Measurements from ENCODE around the gene OR10H5.
"Not testable (repeated sequence)": the region's sequence is repeated elsewhere in the genome, so short reads cannot be mapped to it uniquely, and the experiment has no call there.

Gene OR10H5

GRCh38 chr19:15838351-15838750 lies 50.9 kb downstream of the OR10H5 start:
- H2AFZ ChIP-seq = no peak overlapping the region
- H3K4me1 ChIP-seq = peaks cover 6% of the 10 kb centered on the region
- H3K9ac ChIP-seq = no peak overlapping the region
- no peak overlapping the region for H3K4me3 ChIP-seq (ENCODE audit: low read depth, low read length)
- no peaks in the 10 kb centered on the region for H3K36me3 ChIP-seq (ENCODE audit: control insufficient read depth, insufficient read depth, low read length)
- H3K27ac ChIP-seq = no peak overlapping the region
- TF ChIP-seq CTCF (IDR thresholded peaks at IDR 0.05) = no peak
- H3K79me2 ChIP-seq = no peaks in the 10 kb centered on the region
- H3K27me3 ChIP-seq (ENCODE audit: control insufficient read depth, insufficient read depth, low read length) = no peaks in the 10 kb centered on the region
- no peak overlapping the region for H3K4me2 ChIP-seq (ENCODE audit: low read length)
- H3K9me3 ChIP-seq (ENCODE audit: control insufficient read depth, low read length) = no peaks in the 10 kb centered on the region

- H3K4me3 ChIP-seq (ENCODE audit: low read depth, low read length); H3K36me3 ChIP-seq (ENCODE audit: control insufficient read depth, insufficient read depth, low read length); H3K9me3 ChIP-seq (ENCODE audit: control insufficient read depth, low read length); H2AFZ ChIP-seq; H3K27ac ChIP-seq; H3K79me2 ChIP-seq; H3K9ac ChIP-seq; H3K27me3 ChIP-seq (ENCODE audit: control insufficient read depth, insufficient read depth, low read length); H3K4me1 ChIP-seq; H3K4me2 ChIP-seq (ENCODE audit: low read length): not testable (repeated sequence)
Measured at GRCh38 chr19:15839888-15840287, 52.4 kb downstream of the OR10H5 start.

GRCh38 chr19:15840833-15841232 lies 53.4 kb downstream of the OR10H5 start:
- no peaks in the 10 kb centered on the region for H3K9me3 ChIP-seq (ENCODE audit: control insufficient read depth, low read length)
- peaks cover 4% of the 10 kb centered on the region for H3K4me1 ChIP-seq
- no peak overlapping the region for H3K9ac ChIP-seq
- H3K36me3 ChIP-seq (ENCODE audit: control insufficient read depth, insufficient read depth, low read length) = no peaks in the 10 kb centered on the region
- no peak overlapping the region for H3K4me2 ChIP-seq (ENCODE audit: low read length)
- no peak overlapping the region for H2AFZ ChIP-seq
- no peaks in the 10 kb centered on the region for H3K27me3 ChIP-seq (ENCODE audit: control insufficient read depth, insufficient read depth, low read length)
- H3K79me2 ChIP-seq = no peaks in the 10 kb centered on the region
- no peak overlapping the region for H3K27ac ChIP-seq
- H3K4me3 ChIP-seq (ENCODE audit: low read depth, low read length) = no peak overlapping the region
- TF ChIP-seq CTCF (IDR thresholded peaks at IDR 0.05) = no peak

- H3K4me3 ChIP-seq (ENCODE audit: low read depth, low read length) = no peak overlapping the region
- H3K36me3 ChIP-seq (ENCODE audit: control insufficient read depth, insufficient read depth, low read length) = no peaks in the 10 kb centered on the region
- H3K4me2 ChIP-seq (ENCODE audit: low read length) = no peak overlapping the region
- no peak overlapping the region for H3K9ac ChIP-seq
- TF ChIP-seq CTCF (IDR thresholded peaks at IDR 0.05) = no peak
- no peaks in the 10 kb centered on the region for H3K9me3 ChIP-seq (ENCODE audit: control insufficient read depth, low read length)
- H2AFZ ChIP-seq = no peak overlapping the region
- H3K27ac ChIP-seq = no peak overlapping the region
- H3K27me3 ChIP-seq (ENCODE audit: control insufficient read depth, insufficient read depth, low read length) = no peaks in the 10 kb centered on the region
- no peaks in the 10 kb centered on the region for H3K4me1 ChIP-seq
- H3K79me2 ChIP-seq = no peaks in the 10 kb centered on the region
Measured at GRCh38 chr19:15841875-15842569, 54.6 kb downstream of the OR10H5 start.

- no peaks in the 10 kb centered on the region for H3K9me3 ChIP-seq (ENCODE audit: control insufficient read depth, low read length)
- no peaks in the 10 kb centered on the region for H3K27me3 ChIP-seq (ENCODE audit: control insufficient read depth, insufficient read depth, low read length)
- no peak for TF ChIP-seq CTCF (IDR thresholded peaks at IDR 0.05)
- H3K9ac ChIP-seq = no peak overlapping the region
- no peaks in the 10 kb centered on the region for H3K79me2 ChIP-seq
- H3K4me3 ChIP-seq (ENCODE audit: low read depth, low read length) = no peak overlapping the region
- H3K27ac ChIP-seq = no peak overlapping the region
- no peak overlapping the region for H2AFZ ChIP-seq
- no peak overlapping the region for H3K4me2 ChIP-seq (ENCODE audit: low read length)
- no peaks in the 10 kb centered on the region for H3K36me3 ChIP-seq (ENCODE audit: control insufficient read depth, insufficient read depth, low read length)
- no peaks in the 10 kb centered on the region for H3K4me1 ChIP-seq
Measured at GRCh38 chr19:15843203-15843893, 55.9 kb downstream of the OR10H5 start.

GRCh38 chr19:15843894-15844222 lies 56.4 kb downstream of the OR10H5 start:
- not testable (repeated sequence) for H3K27ac ChIP-seq; H3K9ac ChIP-seq; H3K4me1 ChIP-seq; H2AFZ ChIP-seq; H3K4me3 ChIP-seq (ENCODE audit: low read depth, low read length); H3K36me3 ChIP-seq (ENCODE audit: control insufficient read depth, insufficient read depth, low read length); H3K79me2 ChIP-seq; H3K9me3 ChIP-seq (ENCODE audit: control insufficient read depth, low read length); H3K27me3 ChIP-seq (ENCODE audit: control insufficient read depth, insufficient read depth, low read length); H3K4me2 ChIP-seq (ENCODE audit: low read length)
